Measurements from ENCODE around the gene PCGF2.

The PCGF2 gene

GRCh38 chr17:38742411-38743308 lies 5.5 kb downstream of the PCGF2 start:
- H3K36me3 ChIP-seq (ENCODE audit: control insufficient read depth in 2 of 2, insufficient read depth in 1 of 2, low read length in 2 of 2), result peaks cover 1 to 28% of the 10 kb centered on the region in 2 experiments; a peak in 2 of 3 replicates
- 0 out of 2 replicates have a peak overlapping the region, but pooled peaks have one; percentile 19 for H3K27ac ChIP-seq (ENCODE audit: extremely low read depth, low read depth, low read length)
- POLR2A ChIA-PET, result interaction anchor here (1.0 to 1.3 kb wide), 3 partner anchors 11 to 56 kb away, joined by 4 to 8 read pairs (median 4); no protein-coding TSS in a partner anchor
- no peaks in the 10 kb centered on the region for H3K9me3 ChIP-seq (ENCODE audit: control insufficient read depth, insufficient read depth, low read depth, low read length)
- no peak overlapping the region for H3K4me3 ChIP-seq (ENCODE audit: low read depth, low read length)
- CTCF ChIA-PET, result interaction anchor here (4.6 kb wide), 1 partner anchor 8 kb away, joined by 47 read pairs; no protein-coding TSS in a partner anchor
- peaks cover 36% of the 10 kb centered on the region for H3K4me1 ChIP-seq (ENCODE audit: control insufficient read depth, insufficient read depth, low read length)
- TF ChIP-seq ZNF416 (tag by site-specific recombination; IDR thresholded peaks at IDR 0.05) (no peak), ZNF202 (tag by site-specific recombination; IDR thresholded peaks at IDR 0.05; ENCODE audit: borderline replicate concordance) (no peak), ZNF423 (tag by site-specific recombination; IDR thresholded peaks at IDR 0.05) (no peak), ZNF704 (tag by site-specific recombination; IDR thresholded peaks at IDR 0.05) (no peak), ZSCAN4 (tag by site-specific recombination; IDR thresholded peaks at IDR 0.05) (0 out of 2 replicates have a peak, but pooled peaks have one; percentile 17), ZBTB17 (tag by site-specific recombination; IDR thresholded peaks at IDR 0.05) (peak; percentile 70), WT1 (tag by site-specific recombination; IDR thresholded peaks at IDR 0.05) (no peak), ZBTB49 (tag by site-specific recombination; IDR thresholded peaks at IDR 0.05; ENCODE audit: low read depth) (no peak), ZNF664 (tag by site-specific recombination; IDR thresholded peaks at IDR 0.05) (no peak), MZF1 (tag by site-specific recombination; IDR thresholded peaks at IDR 0.05; ENCODE audit: borderline replicate concordance) (no peak), OVOL3 (tag by site-specific recombination; IDR thresholded peaks at IDR 0.05) (no peak), ZNF146 (tag by site-specific recombination; IDR thresholded peaks at IDR 0.05) (no peak), FEZF1 (tag by site-specific recombination; IDR thresholded peaks at IDR 0.05) (no peak), TSHZ1 (tag by site-specific recombination; IDR thresholded peaks at IDR 0.05; ENCODE audit: borderline replicate concordance) (0 out of 2 replicates have a peak, but pooled peaks have one; percentile 35), ZNF362 (tag by site-specific recombination; IDR thresholded peaks at IDR 0.05) (peak; percentile 76; the same call in 1 of the 2 replicates), GLIS2 (tag by site-specific recombination; IDR thresholded peaks at IDR 0.05) (peak; percentile 57; the same call in 1 of the 2 replicates), ZNF449 (tag by site-specific recombination; IDR thresholded peaks at IDR 0.05) (no peak), ZNF24 (tag by site-specific recombination; IDR thresholded peaks at IDR 0.05) (no peak), ZNF610 (tag by site-specific recombination; IDR thresholded peaks at IDR 0.05; ENCODE audit: borderline replicate concordance) (no peak), GFI1B (tag by site-specific recombination; IDR thresholded peaks at IDR 0.05) (no peak), KLF1 (tag by site-specific recombination; IDR thresholded peaks at IDR 0.05) (peak; percentile 6; the same call in 1 of the 2 replicates), ZNF510 (tag by site-specific recombination; IDR thresholded peaks at IDR 0.05; ENCODE audit: insufficient replicate concordance) (no peak), ZBTB8A (tag by site-specific recombination; IDR thresholded peaks at IDR 0.05) (0 out of 2 replicates have a peak, but pooled peaks have one; percentile 16), SALL2 (tag by site-specific recombination; IDR thresholded peaks at IDR 0.05; ENCODE audit: borderline replicate concordance) (no peak)
